ENCODE data around the gene PAGR1. TPM values are rescaled to one million over a fixed set of nuclear protein-coding genes. Genes with fewer than 3 reads are reported as not detected.

The PAGR1 gene
- total and polyA plus RNA-seq, 9 of the 15 experiments (the other 6 are each of a cell fraction or from before 2014, with no cell fraction given): 1.4 to 58.2 (median 16.8) TPM

GRCh38 chr16:29802416-29802935, 13.5 kb upstream of the PAGR1 start:
- TF ChIP-seq POLR2A (conservative IDR thresholded peaks at IDR 0.05) (peak; percentile 18; the same call in 1 of the 2 replicates), ADNP (tag; IDR thresholded peaks at IDR 0.05) (no peak), SAFB (IDR thresholded peaks at IDR 0.05; ENCODE audit: borderline replicate concordance, low read depth, low read length) (no peak), PRDM10 (IDR thresholded peaks at IDR 0.05; ENCODE audit: partially characterized antibody) (peak; percentile 82)
- Histone ChIP-seq H3K4me1 (replicated peaks in 1 of 2; ENCODE audit: control insufficient read depth in 2 of 2, insufficient read depth in 2 of 2, low read length in 2 of 2) (peaks cover 13 to 17% of the 10 kb centered on the region in 2 experiments; a peak in 4 of 5 replicates), H3K27me3 (ENCODE audit: control insufficient read depth in 2 of 2, insufficient read depth in 2 of 2, low read length in 2 of 2) (no peaks in the 10 kb centered on the region), H2AFZ (ENCODE audit: low read depth, low read length) (no peak overlapping the region), H3K9ac (ENCODE audit: insufficient read depth in 1 of 2, low read depth in 2 of 2, low read length in 2 of 2) (no peak overlapping the region), H3K4me3 (no peak overlapping the region), H3K27ac (ENCODE audit: extremely low read depth, low read depth, low read length) (peak overlapping the region; percentile 2; the same call in 1 of the 3 replicates), H3K4me2 (ENCODE audit: insufficient read depth, low read length) (no peak overlapping the region), H3K36me3 (ENCODE audit: control insufficient read depth, insufficient read depth, low read length) (peaks cover 72% of the 10 kb centered on the region), H3K9me3 (replicated peaks; ENCODE audit: control insufficient read depth, insufficient read depth, low read depth, low read length) (no peaks in the 10 kb centered on the region), H4K20me1 (replicated peaks; ENCODE audit: control insufficient read depth, insufficient read depth, low read length) (no peaks in the 10 kb centered on the region), H3K79me2 (ENCODE audit: control insufficient read depth, insufficient read depth, low read length) (peaks cover 14% of the 10 kb centered on the region), H3K9me1 (ENCODE audit: control insufficient read depth, insufficient read depth, low read length) (no peaks in the 10 kb centered on the region)
- 94% methylated on average over 8 of the region's 8 CpGs for WGBS (ENCODE audit: insufficient coverage, low coverage, missing lambda C conversion rate)
- POLR2A ChIA-PET: interaction anchor here (0.7 to 6.0 kb wide), 8 partner anchors 10 to 796 kb away, joined by 3 to 114 read pairs (median 3); partner anchors contain the start of genes KIF22 and PAGR1
- BruUV-seq (replicated peaks): no TSS peak
- in situ Hi-C loops (cut with MboI): no loop called here
- no peak for ATAC-seq
- intact Hi-C loops (cut with micrococcal nuclease): no loop called here
- FAIRE-seq: no peak
- CTCF ChIA-PET (ENCODE audit: low intra/inter-chr PET ratio): no interaction called here
- DNase-seq (ENCODE audit: extremely low read depth in 1 of 4, low spot score in 3 of 4): no peak

All from K562 (cell line).